GM19193 (cell line): ENCODE measurements around the gene SFXN3.

Experiments
- POLR2A ChIP-seq: IDR thresholded peaks from 4 replicates; pipeline ENCODE4 v1.6.1; 2011; ENCODE audit not compliant: insufficient read depth, insufficient read length; ENCODE audit errors: extremely low read depth

Gene SFXN3

GRCh38 chr10:101050208-101051069 is 19.4 kb downstream of the SFXN3 start:
- TF ChIP-seq POLR2A, result no peak

GRCh38 chr10:101052285-101052684 is 21.3 kb downstream of the SFXN3 start:
- TF ChIP-seq POLR2A, result no peak

DNA sequence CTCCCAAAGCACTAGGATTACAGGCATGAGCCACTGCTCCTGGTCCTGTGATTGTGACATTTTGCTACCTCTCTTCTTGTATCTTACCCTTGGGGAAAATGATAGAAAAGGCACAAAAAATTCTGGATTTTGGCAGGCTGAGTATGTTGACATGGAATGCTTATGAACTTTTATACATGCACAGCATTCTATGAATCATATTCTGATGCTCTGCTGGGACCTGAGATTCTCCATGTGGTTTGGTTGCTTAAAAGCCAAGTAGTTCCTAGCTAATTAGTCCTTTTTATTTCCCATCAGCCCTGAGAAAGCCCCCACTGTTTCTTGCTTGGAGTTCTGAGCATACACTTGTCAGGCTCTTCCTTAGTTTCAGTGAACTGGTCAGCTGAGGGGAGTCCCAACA is 22.5 kb downstream of the SFXN3 start:
- no peak for TF ChIP-seq POLR2A

- TF ChIP-seq POLR2A, result no peak
Observed at GRCh38 chr10:101054351-101054750, 23.3 kb downstream of the SFXN3 start.

GRCh38 chr10:101054876-101055275 is 23.8 kb downstream of the SFXN3 start:
- TF ChIP-seq POLR2A, result no peak

GRCh38 chr10:101055411-101055810 is 24.4 kb downstream of the SFXN3 start:
- TF ChIP-seq POLR2A, result no peak

GRCh38 chr10:101056365-101057151 is 25.5 kb downstream of the SFXN3 start:
- TF ChIP-seq POLR2A, result no peak

- no peak for TF ChIP-seq POLR2A
Observed at GRCh38 chr10:101060036-101060950, 29.3 kb downstream of the SFXN3 start.

GRCh38 chr10:101060951-101061623 is 30.1 kb downstream of the SFXN3 start:
- TF ChIP-seq POLR2A, result peak; percentile 65

DNA sequence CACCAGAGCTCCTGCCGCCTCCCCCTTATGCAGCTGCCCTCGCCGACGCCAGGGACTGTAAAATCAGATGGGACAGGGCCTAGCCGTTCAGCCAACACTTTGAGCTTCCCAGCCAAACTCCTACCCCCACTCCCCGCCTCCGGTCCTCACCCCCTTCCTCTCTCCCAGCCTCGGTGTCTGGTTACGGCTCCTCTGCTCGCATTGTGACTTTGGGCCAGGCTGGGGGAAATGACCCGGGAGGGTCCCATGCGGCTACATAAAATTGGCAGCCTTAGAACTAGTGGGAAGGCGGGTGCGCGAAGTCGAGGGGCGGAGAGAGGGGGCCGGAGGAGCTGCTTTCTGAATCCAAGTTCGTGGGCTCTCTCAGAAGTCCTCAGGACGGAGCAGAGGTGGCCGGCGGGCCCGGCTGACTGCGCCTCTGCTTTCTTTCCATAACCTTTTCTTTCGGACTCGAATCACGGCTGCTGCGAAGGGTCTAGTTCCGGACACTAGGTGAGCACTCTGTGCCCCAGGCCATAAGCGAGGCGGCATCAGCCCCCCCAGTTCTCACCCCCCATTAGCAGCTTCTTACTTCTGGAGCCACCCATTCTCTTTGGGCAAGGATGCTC is 30.7 kb downstream of the SFXN3 start, which contains the start of gene KAZALD1:
Gene KAZALD1 (plus strand): TSS at position 366 of the 608 bp plus-strand sequence. CDS start 604 bp downstream, outside the sequence.
- TF ChIP-seq POLR2A, result no peak

DNA sequence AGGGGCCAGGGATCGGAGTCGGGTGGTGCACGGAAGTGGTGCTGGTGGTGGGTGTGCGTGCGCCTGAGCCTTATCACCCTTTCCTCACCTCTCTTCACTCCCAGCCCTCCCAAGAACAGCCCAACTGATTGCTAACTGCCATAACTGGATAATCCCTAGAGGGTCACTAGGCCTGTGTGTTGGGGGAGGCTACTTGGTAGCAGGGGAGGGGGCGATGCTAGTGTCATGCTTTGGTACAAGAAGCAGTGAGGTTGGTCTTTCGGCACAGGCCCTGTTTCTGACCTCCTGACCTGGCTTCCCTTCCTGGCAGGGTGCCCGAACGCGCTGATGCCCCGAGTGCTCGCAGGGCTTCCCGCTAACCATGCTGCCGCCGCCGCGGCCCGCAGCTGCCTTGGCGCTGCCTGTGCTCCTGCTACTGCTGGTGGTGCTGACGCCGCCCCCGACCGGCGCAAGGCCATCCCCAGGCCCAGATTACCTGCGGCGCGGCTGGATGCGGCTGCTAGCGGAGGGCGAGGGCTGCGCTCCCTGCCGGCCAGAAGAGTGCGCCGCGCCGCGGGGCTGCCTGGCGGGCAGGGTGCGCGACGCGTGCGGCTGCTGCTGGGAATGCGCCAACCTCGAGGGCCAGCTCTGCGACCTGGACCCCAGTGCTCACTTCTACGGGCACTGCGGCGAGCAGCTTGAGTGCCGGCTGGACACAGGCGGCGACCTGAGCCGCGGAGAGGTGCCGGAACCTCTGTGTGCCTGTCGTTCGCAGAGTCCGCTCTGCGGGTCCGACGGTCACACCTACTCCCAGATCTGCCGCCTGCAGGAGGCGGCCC is 31.4 kb downstream of the SFXN3 start:
- TF ChIP-seq POLR2A, result peak; percentile 35

DNA sequence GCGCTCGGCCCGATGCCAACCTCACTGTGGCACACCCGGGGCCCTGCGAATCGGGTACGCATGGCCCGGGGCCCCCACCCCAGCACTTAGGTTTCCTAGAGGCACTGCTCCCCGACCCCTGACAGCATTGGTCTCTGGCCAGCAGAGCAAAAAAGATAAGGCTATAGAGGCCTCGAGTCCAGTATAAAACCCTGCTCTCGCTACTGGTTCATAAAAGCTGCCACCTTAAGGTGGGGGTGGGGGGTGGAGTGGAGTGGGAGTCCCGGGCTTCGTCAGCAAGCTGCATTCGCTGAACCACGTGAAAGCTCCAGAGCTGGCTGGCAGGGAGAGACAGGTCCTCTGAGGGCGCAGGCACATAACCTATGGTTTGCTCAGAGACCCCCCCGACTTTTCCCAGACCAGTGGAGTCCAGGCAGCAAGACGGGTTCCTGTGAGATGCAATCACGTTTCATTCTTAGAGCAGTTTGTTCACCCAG is 32.1 kb downstream of the SFXN3 start:
- TF ChIP-seq POLR2A, result no peak
